T1000 (cell line): ENCODE measurements around the gene HMCN1.

Source experiments
- DNase-seq: peaks from one replicate; lab custom pipeline; 2025; ENCODE audit warnings: mixed read lengths; lab: John Stamatoyannopoulos, UW

HMCN1 gene

DNA sequence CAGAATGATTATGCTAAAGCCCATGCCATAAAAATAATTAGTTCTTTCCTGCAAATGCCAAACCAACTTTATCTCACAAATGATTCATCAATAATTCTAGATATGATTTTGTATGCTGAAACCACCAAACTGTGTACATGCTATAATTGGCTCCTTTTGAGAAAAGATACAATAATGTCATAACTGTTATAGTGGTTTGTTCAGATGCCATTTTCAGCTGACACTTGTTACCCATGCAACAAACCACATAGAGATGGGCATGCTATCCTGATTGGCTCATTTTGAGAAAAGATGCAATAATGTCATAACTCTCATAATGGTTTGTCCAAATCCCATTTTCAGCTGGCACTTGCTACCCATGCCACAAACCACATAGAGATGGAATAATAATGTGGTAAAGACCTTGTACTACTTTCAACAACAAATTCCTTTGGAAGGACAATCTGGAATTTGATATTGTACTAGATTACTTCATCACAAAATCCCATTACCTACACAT is 357.1 kb downstream of the HMCN1 start:
- no peak for DNase-seq

DNA sequence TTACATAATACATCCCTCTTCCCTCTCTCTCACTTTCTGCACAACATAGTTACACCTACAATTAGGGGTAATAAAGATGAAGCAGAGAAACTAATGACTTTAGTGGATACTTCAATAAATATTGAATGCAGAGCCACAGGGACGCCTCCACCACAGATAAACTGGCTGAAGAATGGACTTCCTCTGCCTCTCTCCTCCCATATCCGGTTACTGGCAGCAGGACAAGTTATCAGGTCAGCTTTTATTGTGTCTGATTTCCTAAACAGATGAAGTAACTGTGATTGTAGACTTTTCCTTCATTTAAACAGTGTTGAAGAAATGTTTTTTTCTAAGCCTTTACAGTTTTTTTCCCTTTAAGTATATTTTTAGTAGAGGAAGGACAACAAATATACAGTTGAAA is 359.2 kb downstream of the HMCN1 start:
- DNase-seq: no peak

DNA sequence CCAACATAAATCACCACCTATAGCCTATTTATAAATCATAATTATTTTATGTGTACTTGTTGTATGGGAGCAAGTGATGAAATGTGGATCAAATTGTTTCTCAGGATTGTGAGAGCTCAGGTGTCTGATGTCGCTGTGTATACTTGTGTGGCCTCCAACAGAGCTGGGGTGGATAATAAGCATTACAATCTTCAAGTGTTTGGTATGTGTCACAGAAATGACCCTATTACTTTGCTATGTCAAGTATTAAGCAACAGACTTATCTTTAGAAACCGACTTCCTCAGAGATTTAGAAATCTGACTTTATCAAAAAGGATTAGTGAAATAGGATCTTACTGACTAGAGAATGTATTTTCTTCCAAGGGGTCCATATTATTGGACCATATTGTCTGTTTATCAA is 360.0 kb downstream of the HMCN1 start:
- no peak for DNase-seq

DNA sequence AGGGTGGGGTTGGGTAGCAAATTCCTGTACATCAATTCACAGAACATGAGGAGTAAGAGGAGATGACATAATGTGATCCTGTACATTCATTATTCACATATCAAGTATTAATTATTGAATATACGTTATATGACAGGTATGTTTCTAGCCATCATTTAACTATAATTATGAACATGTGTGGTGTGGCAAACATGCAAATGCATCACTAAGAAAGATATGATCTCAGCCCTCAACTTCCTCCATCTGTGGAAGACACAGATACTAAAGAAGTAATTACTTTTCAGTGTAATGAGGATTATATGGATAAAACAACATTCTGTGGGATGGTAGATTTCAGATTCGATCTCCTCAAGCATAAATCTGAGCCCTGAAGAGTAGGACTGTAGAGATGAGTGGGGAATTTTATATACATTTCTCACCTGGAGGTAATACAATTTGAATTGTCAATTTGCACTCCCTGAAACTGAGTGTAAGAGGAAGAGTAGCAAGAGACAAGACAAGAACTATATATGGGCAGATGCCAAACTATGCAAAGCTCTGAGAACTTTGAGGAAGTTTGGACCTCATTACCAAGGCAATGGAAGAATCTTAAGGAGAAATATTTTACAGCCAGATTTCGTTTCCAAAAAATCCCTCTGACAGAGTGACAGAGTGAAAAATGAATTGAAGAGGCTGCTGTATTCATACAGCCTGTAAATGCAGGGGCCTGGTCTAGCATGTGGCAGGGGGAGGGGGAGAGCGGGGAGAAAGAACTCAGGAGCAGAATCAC is 365.3 kb downstream of the HMCN1 start:
- no peak for DNase-seq

DNA sequence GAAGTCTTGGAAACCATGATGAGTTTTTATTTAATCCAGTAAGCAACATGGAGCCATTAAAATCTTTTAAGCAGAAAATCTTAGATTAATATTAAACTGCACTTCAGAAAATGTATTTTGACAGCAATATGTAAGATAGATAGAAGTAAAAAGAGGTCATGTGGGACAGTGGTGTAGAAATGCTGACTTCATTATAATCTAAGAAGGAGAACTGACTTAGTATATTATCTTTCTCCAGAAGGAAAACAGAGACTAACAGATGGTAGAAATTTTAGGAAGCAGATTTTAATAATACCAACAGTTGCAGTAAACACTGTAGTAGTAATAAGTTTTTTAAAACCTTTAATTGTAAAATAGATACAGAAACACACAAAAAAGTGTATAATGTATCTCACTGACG is 367.9 kb downstream of the HMCN1 start:
- no peak for DNase-seq

DNA sequence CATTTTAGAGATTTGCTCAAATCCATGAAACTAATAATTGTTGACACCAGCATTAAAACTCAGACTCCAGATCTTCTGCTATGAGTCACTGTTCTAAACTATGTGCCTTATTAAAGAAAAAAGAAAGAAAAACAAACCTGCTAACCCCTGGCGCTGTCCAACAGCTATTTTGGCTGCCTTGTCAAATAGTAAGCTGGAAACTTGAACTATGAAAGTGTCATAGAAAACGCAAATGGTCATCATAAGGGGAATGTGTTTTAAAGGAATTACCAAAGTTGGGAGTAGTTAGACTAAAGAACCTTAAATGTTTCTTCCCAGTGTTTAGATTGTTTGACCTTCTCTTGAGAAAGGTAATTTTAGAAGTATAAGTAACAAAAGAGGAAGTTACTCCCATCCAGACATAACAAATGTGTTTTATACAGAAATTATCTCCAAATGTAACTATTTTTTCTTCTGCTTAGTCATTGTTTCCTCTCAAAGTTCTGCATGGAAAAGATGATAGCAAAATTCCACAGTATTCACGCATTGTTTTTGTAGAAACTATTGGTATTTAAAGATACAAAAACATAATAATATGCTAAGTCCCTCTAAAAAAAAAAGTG is 368.5 kb downstream of the HMCN1 start:
- no peak for DNase-seq

DNA sequence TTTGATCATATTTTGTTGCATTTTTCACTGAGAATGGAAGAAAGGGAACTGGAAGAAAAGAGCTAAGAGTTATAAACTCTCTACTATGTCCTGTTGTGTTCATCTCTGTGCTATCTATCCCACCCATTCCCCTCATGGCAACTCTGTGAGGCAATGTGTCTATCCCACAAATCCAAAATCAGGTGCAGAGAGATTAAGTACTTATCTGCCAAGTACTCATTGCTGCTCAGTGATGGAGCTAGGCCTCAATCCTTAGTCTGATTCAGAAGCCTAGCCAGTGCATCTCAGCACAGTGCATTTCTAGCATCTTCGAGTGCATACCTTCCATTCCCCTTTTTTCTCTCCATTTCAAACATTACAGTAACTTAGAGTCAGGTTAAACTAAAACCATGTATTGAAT is 370.3 kb downstream of the HMCN1 start:
- no peak for DNase-seq

DNA sequence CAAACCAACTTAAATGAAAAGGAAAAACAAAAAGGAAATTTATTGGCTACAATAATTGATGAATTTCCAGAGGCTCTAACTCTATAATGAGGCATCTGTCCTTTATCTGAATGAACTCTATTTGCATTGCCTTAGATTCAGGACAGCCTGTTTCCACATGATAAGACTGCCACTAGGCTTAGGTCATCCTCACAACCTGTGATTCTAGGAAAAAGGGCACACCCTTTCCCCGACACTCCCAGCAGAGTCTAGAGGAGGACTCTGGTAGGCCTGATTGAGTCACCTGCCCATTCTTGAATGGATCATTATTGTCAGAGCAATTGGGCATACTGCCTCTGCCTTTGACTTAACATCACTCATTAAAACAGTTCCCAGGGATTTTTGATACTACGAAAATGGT is 378.1 kb downstream of the HMCN1 start:
- DNase-seq: no peak

DNA sequence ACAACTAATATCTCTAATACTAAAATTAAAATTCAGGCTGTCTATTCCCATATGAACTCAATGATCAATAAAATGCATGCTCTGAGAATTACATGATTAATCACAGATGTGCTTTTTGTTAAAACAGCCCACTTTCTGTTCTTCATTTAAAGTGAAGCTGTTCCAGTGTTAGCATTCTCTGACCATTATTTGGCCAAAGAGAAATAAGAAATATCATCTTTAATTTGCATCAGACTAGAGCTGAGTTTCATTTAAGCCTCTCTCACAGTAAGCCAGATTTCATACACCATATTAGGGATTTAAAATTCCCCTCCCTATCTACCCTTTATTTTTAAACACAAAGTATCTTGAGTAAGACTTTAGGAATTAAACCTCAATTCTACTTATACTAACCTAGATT is 379.3 kb downstream of the HMCN1 start:
- no peak for DNase-seq

DNA sequence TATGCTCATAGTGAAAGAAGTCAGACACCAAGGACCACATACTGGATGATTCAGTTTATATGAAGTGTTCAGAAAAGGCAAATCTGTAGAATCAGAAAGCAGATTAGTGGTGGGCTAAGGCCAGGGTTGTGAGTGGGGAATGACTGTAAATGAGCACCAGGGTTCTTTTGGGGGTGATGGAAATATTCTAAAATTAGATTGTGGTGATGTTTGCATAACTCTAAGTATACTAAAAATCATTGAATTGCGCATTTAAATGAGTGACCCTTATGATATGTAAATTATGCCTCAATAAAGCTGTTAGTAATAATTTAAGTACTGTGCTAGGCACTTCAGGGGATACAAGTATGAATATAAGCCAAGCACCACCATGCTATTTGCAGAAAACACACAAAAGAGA is 384.5 kb downstream of the HMCN1 start:
- DNase-seq: no peak

DNA sequence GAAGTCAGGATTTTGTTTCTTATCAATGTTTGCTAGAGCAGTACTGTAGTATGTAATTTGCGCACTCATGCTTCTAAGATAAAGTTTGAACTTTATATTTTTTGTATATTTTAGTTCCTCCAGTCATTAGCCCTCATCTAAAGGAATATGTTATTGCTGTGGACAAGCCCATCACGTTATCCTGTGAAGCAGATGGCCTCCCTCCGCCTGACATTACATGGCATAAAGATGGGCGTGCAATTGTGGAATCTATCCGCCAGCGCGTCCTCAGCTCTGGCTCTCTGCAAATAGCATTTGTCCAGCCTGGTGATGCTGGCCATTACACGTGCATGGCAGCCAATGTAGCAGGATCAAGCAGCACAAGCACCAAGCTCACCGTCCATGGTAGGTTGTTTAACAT is 388.6 kb downstream of the HMCN1 start:
- DNase-seq: no peak

DNA sequence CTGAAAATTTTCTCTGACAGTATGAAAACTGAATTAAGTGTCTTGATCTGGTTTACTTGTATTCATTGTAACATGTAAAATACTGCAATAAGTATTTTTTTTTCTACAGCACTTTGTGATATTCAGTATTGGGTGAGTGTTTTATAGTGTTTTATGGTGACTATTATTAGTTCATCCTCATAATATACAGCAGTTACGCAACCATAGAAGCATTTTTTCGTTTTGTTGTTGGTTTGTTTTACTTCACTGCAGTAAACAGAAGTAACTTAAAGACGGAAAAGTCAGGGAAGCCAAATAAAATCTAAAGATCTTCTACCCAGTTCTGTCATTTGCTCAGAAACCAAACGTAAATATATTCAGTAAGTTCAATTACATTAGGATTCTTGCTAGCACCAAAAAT is 390.8 kb downstream of the HMCN1 start:
- DNase-seq: no peak

DNA sequence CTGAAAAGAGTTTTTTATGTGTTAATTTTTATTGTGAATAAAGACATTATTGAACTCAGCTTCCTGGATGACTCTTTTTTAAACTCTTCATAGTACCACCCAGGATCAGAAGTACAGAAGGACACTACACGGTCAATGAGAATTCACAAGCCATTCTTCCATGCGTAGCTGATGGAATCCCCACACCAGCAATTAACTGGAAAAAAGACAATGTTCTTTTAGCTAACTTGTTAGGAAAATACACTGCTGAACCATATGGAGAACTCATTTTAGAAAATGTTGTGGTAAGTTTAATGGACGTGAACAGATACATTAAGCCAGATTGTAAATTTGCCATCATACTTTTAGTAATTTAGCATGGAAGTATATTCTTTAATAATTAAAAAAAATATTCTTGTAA is 391.3 kb downstream of the HMCN1 start:
- DNase-seq: no peak

DNA sequence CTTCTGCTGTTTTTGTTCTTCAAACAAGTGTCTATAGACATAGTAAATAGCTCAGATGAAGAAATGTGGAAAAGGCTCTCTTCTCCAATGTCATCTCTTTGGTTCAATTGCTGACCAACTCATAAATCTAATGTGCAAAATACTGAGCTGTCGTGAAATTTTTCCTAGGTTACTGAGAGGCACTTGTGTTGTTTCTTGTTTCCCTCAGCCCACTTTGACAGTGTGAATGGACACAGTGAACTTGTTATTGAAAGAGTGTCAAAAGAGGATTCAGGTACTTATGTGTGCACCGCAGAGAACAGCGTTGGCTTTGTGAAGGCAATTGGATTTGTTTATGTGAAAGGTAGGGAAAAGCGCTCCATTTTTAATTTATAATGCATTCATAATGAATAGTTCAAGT is 395.6 kb downstream of the HMCN1 start:
- DNase-seq: no peak

DNA sequence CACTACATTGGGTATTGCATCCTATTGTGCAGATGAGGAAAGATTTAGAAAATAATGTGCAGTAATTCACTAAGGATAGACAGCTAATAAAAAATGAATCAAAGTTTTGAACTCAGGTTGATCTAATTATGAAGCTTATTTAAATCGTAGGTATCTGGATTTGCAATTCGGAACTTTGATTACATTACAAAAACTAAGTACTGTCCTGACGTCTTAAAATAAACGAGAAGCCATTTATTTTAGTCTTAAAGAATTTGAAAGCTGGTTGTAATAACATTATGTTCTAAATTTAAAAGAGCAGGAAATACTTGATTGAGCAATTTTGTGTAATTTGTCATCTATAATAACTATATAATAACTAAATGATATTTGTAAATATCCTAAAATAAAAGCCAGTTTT is 404.9 kb downstream of the HMCN1 start:
- DNase-seq: no peak

DNA sequence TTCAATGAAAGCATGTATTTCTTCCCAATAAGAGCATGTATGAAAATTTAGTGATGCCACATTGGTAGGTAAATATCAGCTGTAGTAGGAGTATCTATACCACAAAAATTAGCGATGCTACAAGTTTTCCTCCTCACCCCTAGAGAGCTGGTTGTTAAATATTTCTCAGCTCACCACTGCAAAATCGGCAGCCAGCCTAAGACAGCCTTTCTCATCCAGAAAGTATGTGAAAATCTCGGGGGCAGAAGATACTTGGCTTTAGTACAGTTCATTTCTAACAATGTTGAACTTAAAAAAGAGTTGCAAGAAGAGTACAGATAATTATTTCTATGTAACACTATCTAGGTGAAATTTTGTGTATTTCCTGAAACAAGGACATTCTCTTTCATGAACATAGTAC is 405.5 kb downstream of the HMCN1 start:
- DNase-seq: no peak

DNA sequence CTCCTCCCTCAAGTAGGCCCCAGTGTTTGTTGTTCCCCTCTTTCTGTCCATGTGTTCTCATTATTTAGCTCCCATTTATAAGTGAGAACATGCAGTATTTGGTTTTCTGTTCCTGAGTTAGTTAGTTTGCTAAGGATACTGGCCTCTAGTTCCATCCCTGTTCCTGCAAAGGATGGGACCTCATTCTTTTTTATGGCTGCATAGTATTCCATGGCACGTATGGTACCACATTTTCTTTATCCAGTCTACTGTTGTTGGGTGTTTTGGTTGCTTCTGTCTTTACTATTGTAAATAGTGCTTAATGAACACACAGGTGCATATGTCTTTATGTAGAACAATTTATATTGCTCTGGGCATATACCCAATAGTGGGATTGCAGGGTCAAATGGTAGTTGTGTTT is 408.0 kb downstream of the HMCN1 start:
- no peak for DNase-seq

DNA sequence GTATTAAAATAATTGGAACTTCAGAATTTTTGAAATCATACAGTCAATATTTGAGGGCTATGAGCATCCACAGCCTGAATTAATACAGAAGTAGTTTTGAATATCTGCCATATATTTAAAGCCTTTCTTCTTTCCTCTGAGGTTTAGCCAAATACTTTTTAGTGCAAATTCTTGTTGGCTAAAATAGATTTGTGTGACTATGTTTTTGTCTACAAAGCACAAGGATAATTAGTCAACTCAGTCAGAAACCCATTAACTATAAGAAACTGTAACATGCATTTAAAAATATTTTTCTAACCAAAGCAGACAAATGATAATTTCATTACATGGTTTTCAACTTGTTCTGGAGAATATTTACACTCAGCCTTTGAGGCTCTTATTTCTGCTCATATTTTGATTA is 408.7 kb downstream of the HMCN1 start:
- DNase-seq: no peak

DNA sequence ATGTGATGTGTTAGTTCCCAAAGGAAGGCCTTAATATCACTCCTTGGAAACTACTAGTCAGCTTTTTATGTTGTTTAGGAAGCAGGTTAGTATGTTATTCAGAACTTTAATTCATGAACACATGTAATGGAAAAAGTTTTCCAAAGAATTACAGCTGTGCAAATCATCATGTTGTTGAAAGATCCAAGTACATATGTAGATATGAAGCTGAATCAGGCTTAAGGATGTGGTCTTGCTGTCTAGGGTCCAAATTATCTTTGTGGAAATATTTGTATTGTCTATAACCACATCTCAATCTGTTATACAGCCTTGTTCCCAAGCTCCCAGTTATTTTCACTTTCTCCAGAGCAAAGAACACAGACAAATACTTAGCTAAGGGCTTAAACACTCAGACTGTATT is 409.3 kb downstream of the HMCN1 start:
- no peak for DNase-seq

DNA sequence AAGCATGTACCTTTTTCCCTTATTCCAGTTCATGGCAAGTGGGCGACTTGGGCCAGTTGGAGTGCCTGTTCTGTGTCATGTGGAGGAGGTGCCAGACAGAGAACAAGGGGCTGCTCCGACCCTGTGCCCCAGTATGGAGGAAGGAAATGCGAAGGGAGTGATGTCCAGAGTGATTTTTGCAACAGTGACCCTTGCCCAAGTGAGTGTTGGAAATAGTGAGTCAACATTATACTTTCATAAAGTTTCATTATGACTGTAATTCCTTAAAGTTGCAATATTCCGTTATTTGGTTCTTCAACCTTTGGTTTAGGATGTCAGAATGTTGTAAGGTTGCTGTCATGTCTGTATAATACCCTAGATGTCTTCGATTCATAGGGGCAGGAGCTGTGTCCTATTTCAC is 410.3 kb downstream of the HMCN1 start:
- DNase-seq: no peak

DNA sequence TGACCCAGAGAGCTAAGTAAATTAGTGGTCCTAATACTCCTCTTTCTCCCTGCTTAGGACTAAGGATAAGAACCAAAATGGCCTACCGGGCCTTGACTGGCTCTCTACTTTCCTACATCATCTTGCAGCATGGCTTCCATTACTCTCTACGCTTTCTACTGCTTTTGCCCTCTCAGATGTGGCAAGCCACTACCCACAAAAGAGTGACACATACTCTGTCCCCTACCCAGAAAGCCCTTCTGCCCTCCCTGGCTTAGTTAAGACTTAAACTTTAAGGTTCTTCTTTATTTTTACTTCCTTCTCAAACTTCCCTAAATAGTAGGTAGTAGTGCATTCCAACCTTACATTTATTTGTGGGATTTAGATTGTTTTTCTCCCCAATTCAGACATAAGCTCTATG is 412.8 kb downstream of the HMCN1 start:
- no peak for DNase-seq

DNA sequence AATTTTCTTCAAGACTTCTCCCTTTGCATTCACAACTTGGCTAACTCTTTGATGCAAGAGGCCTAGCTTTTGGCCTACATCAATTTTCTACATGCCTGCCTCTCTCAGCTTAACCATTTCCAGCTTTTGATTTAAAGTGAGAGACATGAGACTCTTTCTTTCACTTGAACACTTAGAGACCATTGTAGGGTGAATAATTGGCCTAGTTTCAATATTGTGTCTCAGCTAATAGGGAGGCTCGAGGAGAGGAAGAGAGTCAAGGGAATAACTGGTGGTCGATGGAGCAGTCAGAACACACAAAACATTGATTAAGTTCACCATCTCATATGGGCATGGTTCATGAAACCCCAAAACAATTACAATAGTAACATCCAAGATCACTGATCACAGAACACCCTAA is 415.4 kb downstream of the HMCN1 start:
- no peak for DNase-seq

DNA sequence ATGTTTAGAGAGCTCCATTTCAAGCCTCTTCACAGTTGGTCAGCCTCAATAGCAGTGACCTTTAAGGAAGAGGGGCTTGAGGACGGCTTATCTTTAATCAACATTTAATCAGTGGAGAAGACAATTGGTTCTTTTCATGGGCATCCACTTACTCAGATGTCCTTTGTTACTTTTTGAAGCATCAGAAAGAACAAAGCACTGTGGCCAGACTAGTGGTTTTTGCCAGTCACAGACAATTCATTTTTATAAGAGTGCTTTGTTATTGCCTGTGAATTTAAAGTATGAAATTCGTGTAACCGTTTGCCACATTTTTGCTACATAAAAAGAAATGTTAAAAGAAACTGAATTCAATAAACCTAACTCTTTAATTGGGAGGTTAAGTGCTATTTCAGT is 418.0 kb downstream of the HMCN1 start:
- no peak for DNase-seq
